ENCODE results near the gene WDCP.

- no peak for TF ChIP-seq CTCF (IDR thresholded peaks at IDR 0.05)
- no peak for TF ChIP-seq POLR2A (IDR thresholded peaks at IDR 0.05)
These were observed 39.5 kb downstream of the WDCP start for GRCh38 chr2:24007693-24008092.
